ENCODE results near the gene ZNF280C.

GRCh38 chrX:130224810-130225209 lies 43.9 kb downstream of the ZNF280C start:
- TF ChIP-seq POLR2A (IDR thresholded peaks at IDR 0.05) (no peak), CTCF (IDR thresholded peaks at IDR 0.05) (no peak)
